ENCODE data around the gene IFNL3. TPM values are rescaled to one million over a fixed set of nuclear protein-coding genes. Genes with fewer than 3 reads are reported as not detected.
A peak's percentile ranks its signal among the peaks of the same experiment; 100 is the strongest.

IFNL3 gene
- total and polyA plus RNA-seq, 9 of the 15 experiments (the other 6 are each of a cell fraction or from before 2014, with no cell fraction given), result not detected

DNA sequence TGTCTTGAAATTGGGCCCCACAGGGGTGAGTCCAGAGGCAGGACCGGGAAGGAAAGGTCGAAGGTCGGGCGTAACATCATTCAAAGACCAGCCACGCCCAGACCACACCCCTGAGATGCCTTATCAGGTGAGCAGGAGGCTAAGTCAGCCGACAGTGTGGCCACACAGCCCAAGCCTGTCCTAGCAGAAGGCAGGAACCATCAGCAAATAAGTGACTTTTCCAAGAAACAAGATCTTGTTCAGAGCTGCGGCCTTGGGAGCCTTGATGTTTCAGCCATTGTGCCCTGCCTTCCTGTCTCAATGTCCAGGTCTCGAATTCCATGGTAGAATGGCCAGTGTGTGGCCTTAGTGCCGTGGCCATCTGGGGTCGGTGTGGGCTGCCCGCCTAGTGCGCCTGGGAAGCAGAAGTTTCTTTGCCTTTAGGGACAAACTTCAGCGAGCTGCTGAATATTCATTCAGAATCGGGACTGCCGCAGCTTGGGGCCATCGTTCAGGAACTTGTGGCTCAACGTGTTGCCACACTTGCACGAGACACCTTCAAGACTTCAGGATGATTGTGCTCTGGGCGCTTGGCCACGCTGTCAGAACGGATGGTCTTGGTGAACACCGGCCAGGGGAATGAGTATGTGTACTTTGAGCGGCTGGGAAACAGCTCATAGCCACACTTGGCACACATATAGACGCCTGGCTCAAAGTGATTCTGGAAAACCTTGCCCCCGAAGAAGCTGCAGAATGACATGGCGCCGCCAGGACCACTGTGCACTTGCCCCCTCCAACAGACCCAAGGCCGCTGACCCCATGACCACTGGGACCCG is 9.9 kb upstream of the IFNL3 start (continued):
- no peak for TF ChIP-seq ZHX1 (conservative IDR thresholded peaks at IDR 0.05; ENCODE audit: low read length)
- TF ChIP-seq DPF2 (IDR thresholded peaks at IDR 0.05), result peak; percentile 53
- no peak for TF ChIP-seq CBX8 (IDR thresholded peaks at IDR 0.05; ENCODE audit: borderline replicate concordance, extremely low read depth, low read depth, low read length, poor library complexity, severe bottlenecking)
- TF ChIP-seq BHLHE40 (IDR thresholded peaks at IDR 0.05; ENCODE audit: low read length), result peak; percentile 96
- no peak for TF ChIP-seq ZNF274 (IDR thresholded peaks at IDR 0.05; ENCODE audit: borderline replicate concordance, low read depth, low read length)
